ENCODE data around the gene TTC34.
"Not testable (repeated sequence)": the region's sequence is repeated elsewhere in the genome, so short reads cannot be mapped to it uniquely, and the experiment has no call there.

- TF ChIP-seq POLR2A, EP300 (IDR thresholded peaks at IDR 0.05): not testable (repeated sequence)
- TF ChIP-seq, protein P1, sequence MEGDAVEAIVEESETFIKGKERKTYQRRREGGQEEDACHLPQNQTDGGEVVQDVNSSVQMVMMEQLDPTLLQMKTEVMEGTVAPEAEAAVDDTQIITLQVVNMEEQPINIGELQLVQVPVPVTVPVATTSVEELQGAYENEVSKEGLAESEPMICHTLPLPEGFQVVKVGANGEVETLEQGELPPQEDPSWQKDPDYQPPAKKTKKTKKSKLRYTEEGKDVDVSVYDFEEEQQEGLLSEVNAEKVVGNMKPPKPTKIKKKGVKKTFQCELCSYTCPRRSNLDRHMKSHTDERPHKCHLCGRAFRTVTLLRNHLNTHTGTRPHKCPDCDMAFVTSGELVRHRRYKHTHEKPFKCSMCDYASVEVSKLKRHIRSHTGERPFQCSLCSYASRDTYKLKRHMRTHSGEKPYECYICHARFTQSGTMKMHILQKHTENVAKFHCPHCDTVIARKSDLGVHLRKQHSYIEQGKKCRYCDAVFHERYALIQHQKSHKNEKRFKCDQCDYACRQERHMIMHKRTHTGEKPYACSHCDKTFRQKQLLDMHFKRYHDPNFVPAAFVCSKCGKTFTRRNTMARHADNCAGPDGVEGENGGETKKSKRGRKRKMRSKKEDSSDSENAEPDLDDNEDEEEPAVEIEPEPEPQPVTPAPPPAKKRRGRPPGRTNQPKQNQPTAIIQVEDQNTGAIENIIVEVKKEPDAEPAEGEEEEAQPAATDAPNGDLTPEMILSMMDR (IDR thresholded peaks at IDR 0.05): not testable (repeated sequence)
These were observed 113.2 kb downstream of the TTC34 start for GRCh38 chr1:2688336-2688665.

Measured in ovary (tissue), 3 donors.